Right forelimb (tissue), 1 donor: ENCODE data around the gene SNX12.

Experiments used
- DNase-seq: peaks from one replicate; pipeline ENCODE4 v3.0.0-alpha.2; 2018

The SNX12 gene

DNA sequence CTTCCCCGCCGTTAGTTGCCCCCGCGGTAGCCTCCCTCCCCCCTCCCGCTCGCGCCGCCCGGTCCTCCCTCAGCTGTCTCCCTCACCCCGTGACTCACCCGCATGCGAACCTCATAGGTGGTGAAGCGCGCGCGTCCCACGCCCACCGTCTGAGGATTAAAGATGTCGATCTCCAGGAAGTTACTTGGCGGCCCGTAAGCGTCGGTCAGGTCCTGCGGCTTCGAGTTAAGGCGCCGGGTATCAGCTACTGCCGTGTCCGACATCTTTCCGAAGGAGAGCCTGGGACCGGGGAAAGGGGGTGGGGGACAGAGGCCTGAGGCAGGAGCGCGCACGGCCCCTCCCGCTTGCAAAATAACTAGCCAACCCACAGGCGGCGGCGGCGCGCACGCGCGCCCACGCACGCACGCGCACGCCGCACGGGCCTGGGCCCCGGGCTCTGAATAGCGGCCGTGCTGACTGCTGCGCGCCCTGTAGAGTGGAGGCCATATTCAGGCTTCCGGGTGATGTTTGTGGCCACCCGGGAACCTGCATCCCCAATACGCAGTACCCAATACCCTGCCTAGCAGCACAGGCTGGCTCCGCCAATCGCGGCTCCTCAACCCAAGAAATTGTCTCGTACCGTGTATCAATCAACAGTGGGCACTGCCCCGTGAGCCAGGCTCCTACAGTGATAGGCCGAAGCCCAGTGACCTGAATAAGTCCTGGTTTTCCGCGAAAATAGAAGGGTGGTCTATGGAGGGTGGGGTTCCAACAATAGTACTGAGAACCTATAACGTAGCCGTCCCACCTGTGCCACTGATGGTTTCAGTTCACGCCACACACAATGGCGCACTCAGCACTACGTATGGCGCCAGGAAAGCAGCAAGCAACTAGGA, at the start of gene SNX12:
Gene SNX12 (minus strand): TSS at position 291 of the 875 bp plus-strand sequence. CDS start 28 bp downstream, at position 263.
- peak; percentile 91 for DNase-seq

- no peak for DNase-seq
These were observed 49.2 kb upstream of the SNX12 start for GRCh38 chrX:71117358-71117757.

GRCh38 chrX:71111921-71112431, 43.8 kb upstream of the SNX12 start:
- DNase-seq: no peak

GRCh38 chrX:71111141-71111843, 43.2 kb upstream of the SNX12 start, which contains the start of gene IL2RG:
Gene IL2RG, minus strand, starts transcription at chrX:71111577. Its CDS starts 38 bp downstream, at chrX:71111539.
- no peak for DNase-seq

GRCh38 chrX:71109051-71109450, 40.9 kb upstream of the SNX12 start:
- DNase-seq: no peak

DNA sequence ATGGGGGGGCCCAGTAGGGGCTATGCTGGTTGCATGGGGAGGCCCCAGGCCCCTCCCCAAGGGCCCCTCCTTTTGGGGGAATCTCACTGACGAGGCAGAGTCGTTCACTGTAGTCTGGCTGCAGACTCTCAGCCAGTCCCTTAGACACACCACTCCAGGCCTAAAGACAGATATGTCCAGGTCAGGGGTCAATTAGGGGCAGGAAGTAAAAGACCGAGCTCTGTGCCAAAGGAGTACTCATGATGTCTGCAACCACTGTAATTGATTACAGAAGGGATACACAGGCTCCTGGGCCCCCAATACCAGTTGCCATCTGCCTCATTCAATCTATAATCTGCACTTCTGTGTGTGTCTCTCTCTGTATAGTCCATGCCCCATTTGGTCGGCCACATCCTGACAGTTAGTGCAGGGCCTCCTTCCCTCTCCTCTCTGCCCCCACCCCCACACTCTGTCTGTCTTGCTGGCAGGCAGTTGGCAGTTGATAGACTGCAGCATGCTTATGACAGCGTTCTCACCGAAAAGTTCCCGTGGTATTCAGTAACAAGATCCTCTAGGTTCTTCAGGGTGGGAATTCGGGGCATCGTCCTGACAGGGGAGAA, 39.7 kb upstream of the SNX12 start:
- no peak for DNase-seq

- DNase-seq: no peak
These were observed 39.1 kb upstream of the SNX12 start for GRCh38 chrX:71107245-71107644.

DNA sequence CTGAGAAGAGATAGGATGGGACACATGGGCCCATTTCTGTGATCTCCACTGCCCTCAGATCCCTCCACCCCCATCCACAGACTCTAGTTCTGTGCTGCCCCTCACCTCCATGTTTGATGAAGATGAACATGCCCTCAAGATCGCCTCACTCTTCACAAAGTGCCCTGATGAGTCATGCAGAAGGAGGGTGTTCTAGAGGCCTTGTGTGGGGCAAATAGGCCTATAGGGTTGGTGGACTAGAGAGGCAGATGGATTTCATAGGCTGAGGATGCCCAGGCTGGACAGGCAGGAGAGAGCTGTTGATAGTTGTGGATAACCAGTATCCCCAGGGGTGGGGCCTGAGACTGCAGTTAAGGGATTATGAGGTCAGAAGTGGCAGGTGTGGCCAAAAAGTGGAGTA, 38.3 kb upstream of the SNX12 start, which contains the start of gene CXorf65:
Gene CXorf65 (minus strand): TSS at position 314 of the 400 bp plus-strand sequence. CDS start 184 bp downstream, at position 130.
- no peak for DNase-seq

- no peak for DNase-seq
These were observed 37.5 kb upstream of the SNX12 start for GRCh38 chrX:71105628-71106027.

DNA sequence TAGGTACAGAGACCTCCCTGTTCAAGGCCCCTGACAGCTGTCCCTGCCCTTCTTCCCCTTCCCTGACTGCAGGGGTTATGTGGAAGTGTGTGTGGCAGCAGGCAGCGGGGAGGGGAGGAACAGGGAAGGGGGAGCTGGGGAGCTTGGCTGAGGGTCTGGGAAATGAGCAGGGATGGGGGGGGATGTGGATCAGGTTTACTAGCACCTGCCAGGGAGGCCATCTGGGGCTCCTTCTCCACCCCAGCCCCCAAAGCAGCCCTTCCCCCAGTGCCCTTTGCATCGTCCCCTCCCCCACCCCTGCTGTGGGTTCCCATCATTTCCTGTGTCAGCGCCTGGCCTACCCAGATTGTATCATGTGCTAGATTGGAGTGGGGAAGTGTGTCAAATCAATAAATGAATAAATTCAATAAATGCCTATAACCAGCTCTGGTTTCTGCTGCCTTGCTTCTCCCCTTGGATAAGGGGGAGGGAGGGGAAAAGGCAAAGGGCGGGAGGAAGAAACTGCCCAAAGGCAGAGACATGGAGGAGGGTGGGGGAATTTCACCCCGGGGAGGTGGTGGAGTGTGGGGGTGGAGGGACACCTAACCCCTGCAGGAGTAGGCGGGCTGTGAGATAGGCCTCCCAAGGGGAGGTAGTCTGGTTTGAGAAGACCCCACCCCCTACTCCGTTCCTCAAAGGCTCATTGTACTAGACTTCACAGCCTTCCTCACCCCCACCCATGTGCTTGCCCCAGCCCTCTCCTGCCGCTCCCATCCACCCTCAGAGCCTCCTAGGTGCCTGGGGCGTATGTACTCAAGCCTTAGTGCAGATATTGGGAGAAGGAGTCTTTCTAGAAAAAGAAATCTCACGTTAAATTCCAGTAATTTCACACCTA, 35.2 kb upstream of the SNX12 start:
- peak; percentile 64 for DNase-seq

- no peak for DNase-seq
These were observed 34.2 kb upstream of the SNX12 start for GRCh38 chrX:71102292-71102691.

DNA sequence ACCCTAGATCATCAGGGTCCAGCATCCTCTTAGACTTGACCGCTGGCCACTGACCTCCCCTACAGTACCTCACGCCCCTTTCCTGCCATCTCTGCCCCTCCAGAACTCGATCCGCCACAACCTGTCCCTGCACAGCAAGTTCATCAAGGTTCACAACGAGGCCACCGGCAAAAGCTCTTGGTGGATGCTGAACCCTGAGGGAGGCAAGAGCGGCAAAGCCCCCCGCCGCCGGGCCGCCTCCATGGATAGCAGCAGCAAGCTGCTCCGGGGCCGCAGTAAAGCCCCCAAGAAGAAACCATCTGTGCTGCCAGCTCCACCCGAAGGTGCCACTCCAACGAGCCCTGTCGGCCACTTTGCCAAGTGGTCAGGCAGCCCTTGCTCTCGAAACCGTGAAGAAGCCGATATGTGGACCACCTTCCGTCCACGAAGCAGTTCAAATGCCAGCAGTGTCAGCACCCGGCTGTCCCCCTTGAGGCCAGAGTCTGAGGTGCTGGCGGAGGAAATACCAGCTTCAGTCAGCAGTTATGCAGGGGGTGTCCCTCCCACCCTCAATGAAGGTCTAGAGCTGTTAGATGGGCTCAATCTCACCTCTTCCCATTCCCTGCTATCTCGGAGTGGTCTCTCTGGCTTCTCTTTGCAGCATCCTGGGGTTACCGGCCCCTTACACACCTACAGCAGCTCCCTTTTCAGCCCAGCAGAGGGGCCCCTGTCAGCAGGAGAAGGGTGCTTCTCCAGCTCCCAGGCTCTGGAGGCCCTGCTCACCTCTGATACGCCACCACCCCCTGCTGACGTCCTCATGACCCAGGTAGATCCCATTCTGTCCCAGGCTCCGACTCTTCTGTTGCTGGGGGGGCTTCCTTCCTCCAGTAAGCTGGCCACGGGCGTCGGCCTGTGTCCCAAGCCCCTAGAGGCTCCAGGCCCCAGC, 32.7 kb upstream of the SNX12 start:
- DNase-seq: no peak

DNA sequence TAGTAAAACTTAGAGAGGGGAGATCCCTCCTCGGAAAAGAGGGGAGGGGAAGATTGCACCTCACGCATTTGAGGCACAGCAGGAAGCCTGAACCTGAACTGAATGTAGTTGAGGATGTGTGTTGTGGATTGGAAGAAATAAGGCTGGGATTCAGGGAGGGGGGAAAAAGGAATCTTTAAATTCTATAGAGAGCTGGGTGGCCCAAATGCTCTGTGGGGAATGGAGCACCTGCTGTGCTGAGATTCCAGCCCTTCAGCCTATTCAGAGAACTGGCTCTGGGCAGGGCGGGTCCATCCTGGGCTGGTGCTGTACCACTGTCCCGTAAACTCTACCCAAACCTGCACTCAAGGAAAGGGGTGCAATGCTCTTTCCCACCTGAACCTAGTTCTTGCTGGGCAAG, 31.6 kb upstream of the SNX12 start:
- DNase-seq: no peak

DNA sequence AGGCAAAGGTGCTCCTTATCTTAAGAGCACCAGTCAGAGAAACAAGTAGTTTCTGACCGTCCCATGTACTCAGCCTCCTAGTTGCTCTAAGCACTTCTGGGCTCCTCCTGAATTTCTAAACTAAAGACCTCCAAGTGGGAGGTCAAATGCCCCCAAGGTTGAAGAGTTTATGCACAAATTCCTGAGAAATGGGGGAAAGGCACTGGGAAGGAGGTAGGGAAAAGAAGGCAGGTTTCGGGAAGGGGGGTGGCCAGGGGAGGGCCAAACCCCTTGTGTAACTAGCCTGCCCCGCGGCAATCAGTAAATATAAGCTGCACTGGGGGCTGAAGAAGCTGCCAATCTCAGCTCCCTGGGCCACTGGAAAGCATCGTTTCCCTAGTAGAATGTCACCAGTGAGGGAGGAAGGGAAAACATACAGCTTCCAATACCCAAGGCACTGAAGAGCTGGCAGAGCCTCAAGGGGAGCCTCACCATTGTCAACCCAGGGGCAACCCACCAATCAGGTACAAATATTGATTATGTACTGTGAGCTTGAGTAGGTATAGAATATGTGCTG, 30.9 kb upstream of the SNX12 start:
- no peak for DNase-seq

GRCh38 chrX:71098302-71098701, 30.2 kb upstream of the SNX12 start:
- DNase-seq: no peak

DNA sequence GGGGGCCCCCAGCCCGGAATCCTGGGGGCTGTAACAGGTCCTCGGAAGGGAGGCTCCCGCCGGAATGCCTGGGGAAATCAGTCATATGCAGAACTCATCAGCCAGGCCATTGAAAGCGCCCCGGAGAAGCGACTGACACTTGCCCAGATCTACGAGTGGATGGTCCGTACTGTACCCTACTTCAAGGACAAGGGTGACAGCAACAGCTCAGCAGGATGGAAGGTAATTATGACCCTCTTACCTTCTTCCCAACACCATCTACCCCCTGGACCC, 28.6 kb upstream of the SNX12 start:
- no peak for DNase-seq

GRCh38 chrX:71095981-71096759, 28.0 kb upstream of the SNX12 start:
- no peak for DNase-seq

- DNase-seq: peak; percentile 90
These were observed 27.4 kb upstream of the SNX12 start, which contains the start of gene FOXO4 for GRCh38 chrX:71095555-71095980. Gene FOXO4, plus strand, starts transcription at chrX:71095851. Its CDS starts 678 bp downstream, at chrX:71096529.

DNA sequence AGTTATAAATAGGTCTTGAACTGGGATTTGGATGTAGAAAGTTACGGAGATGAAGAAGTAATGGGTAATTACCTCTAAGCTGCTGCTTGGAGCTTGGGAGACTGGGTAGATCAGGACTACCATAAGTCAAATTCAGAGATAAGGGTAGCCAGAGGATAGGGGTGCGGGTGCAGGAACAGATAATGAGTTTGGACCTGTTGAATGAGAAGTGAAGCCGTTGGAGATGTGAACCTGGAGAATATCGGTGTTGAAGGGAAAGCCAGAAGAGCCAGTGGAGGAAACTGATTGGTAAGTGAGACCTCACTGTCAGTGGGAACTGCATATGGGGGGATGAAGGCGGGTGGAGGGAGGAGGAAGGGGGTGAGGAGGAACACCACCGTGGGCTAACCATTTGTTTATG, 26.9 kb upstream of the SNX12 start:
- no peak for DNase-seq

DNA sequence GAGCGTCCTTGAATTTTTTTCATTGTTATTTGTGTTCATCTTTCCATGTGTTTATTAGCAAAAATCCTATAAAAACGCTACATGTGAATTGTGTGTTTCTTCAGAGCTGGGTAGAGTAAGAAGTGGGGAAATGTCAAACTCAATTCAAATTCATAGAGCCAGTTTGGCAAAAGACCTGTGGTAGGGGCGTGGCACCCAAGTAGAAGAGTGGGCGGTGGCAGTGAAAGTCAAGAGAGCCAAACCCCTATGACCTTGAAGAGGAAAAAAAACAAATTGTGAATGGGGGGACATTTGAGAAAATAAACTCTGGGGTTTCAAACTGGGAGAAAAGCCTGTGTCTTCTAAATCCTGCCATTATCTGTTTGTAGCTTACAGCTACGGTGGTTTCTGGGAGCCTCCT, 23.1 kb upstream of the SNX12 start:
- DNase-seq: no peak
